GM23248 (cell line): ENCODE results near the gene AKAP3. TPM values are rescaled to one million over a fixed set of nuclear protein-coding genes. Genes with fewer than 3 reads are reported as not detected.
A peak's percentile ranks its signal among the peaks of the same experiment; 100 is the strongest.

Experiments used
- DNase-seq: peaks from one replicate; pipeline ENCODE4 v3.0.0-alpha.2; 2015
- H2AFZ ChIP-seq: fragments of 200-600 bp; sonication (generic); 2 replicates; pipeline ENCODE4 v1.6.1; 2016; ENCODE audit warnings: antibody characterized with exemption
- H3F3A ChIP-seq: fragments of 200-600 bp; sonication (generic); 2 replicates; pipeline ENCODE4 v1.6.1; 2016; ENCODE audit warnings: mild to moderate bottlenecking, antibody characterized with exemption, mixed run types; ENCODE audit not compliant: insufficient read depth
- H3K27ac ChIP-seq: fragments of 200-600 bp; sonication (generic); 2 replicates; pipeline ENCODE4 v1.5.1; 2016; ENCODE audit warnings: mild to moderate bottlenecking
- H3K27me3 ChIP-seq: fragments of 200-600 bp; sonication (generic); replicated peaks from 2 replicates; pipeline ENCODE4 v1.6.1; 2016; ENCODE audit warnings: mild to moderate bottlenecking; ENCODE audit not compliant: insufficient read depth
- H3K36me3 ChIP-seq: fragments of 200-600 bp; sonication (generic); 2 replicates; pipeline ENCODE4 v1.6.1; 2016; ENCODE audit warnings: low read depth, mild to moderate bottlenecking
- H3K4me1 ChIP-seq: fragments of 200-600 bp; sonication (generic); 2 replicates; pipeline ENCODE4 v1.6.1; 2016; ENCODE audit warnings: mild to moderate bottlenecking; ENCODE audit not compliant: insufficient read depth
- H3K4me2 ChIP-seq: fragments of 200-600 bp; sonication (generic); one replicate; pipeline ENCODE4 v1.6.1; 2016; ENCODE audit warnings: mild to moderate bottlenecking; ENCODE audit not compliant: unreplicated experiment
- H3K4me3 ChIP-seq: fragments of 200-600 bp; sonication (generic); 2 replicates; pipeline ENCODE4 v1.5.1; 2016; ENCODE audit warnings: mild to moderate bottlenecking
- H3K79me2 ChIP-seq: fragments of 200-600 bp; sonication (generic); 2 replicates; pipeline ENCODE4 v1.6.1; 2016; ENCODE audit warnings: mild to moderate bottlenecking; ENCODE audit not compliant: insufficient read depth
- H3K9ac ChIP-seq: fragments of 200-600 bp; sonication (generic); 2 replicates; pipeline ENCODE4 v1.6.1; 2016; ENCODE audit warnings: mild to moderate bottlenecking
- H3K9me2 ChIP-seq: fragments of 200-600 bp; sonication (generic); 2 replicates; pipeline ENCODE4 v1.6.1; 2016; ENCODE audit warnings: mixed run types, mild to moderate bottlenecking, moderate library complexity; ENCODE audit not compliant: insufficient read depth
- H3K9me3 ChIP-seq: fragments of 200-600 bp; sonication (generic); one replicate; pipeline ENCODE4 v1.6.1; 2017; ENCODE audit warnings: low read depth
- H4K20me1 ChIP-seq: fragments of 200-600 bp; sonication (generic); 2 replicates; pipeline ENCODE4 v1.6.0; 2016; ENCODE audit not compliant: insufficient read depth
- EZH2 ChIP-seq: fragments of 200-600 bp; sonication (generic); IDR thresholded peaks from 2 replicates; pipeline ENCODE4 v1.6.1; 2018; ENCODE audit warnings: antibody characterized with exemption, mild to moderate bottlenecking; ENCODE audit not compliant: insufficient read depth, poor library complexity, severe bottlenecking
- EZH2phosphoT487 ChIP-seq: fragments of 200-600 bp; sonication (generic); IDR thresholded peaks from 2 replicates; pipeline ENCODE4 v1.6.1; 2018; ENCODE audit warnings: antibody characterized with exemption, moderate library complexity, mild to moderate bottlenecking, low read depth; ENCODE audit not compliant: insufficient read depth
- WGBS, 2 experiments: methylation state at CpG; one replicate each; pipeline ENCODE4 v1.1.6; 2015 to 2017; ENCODE audit warnings: low lambda C conversion rate in 2 of 2, low coverage in 1 of 2; ENCODE audit errors: missing lambda C conversion rate in 2 of 2; 5-methylcytosine and 5-hydroxymethylcytosine counted together
- in situ Hi-C: fragments of 300-500 bp; cut with MboI; formaldehyde crosslinking; loops from 2 replicates; pipeline ENCODE4 v1.15.0; 2020
- polyA plus RNA-seq: library from polyadenylated mRNA; unstranded; fragments of >200 nt; fragmentation: Nextera tagmentation; extraction: Ambion mirVana; gene quantifications from 2 replicates; pipeline ENCODE4 v1.2.1, GENCODE V29; 2016
- total RNA-seq: library from RNA; depleted of rRNA; stranded (reverse); fragments of >200 nt; shearing (Covaris generic); gene quantifications from 2 replicates; pipeline ENCODE4 v1.2.3, GENCODE V29; 2014

The AKAP3 gene
- total and polyA plus RNA-seq, 2 experiments from 2014 or later, result 0.22 to 0.36 TPM

DNA sequence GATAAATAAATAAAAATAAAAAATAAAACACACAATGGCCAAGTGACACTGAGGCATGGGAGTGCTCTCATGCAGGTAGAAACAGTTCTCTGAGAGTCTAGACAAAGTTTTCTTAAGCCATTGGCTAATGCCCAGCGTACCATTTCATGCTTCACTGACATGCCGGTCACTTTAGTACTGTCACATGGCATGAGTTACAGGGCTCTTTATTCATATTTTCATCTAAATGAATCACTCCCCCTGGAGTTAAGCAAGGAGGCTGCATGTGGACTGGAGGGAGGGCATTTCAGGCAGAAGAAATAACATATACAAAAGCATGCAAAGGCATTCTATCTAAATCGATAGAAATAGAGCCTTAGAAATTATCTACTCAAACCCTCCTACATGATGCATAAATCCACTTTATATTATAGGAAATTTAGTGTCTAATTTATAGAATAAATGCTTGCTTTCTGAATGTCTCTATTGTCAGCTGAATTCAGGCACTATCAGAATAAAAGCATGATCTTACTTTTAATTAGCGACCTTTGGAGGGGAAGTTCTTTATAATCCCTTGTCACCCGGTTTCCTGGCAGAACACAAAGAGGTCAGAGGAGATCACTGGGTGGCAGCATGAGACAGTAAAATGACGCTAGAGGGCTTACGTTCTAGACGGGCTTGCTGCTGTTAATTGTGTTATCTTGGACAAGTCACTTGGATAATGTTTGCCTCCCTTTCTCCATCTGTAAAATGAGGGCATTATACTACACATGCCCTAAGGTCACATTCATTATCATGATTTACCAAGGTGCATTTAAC is 69.3 kb downstream of the AKAP3 start:
- H3K4me1 ChIP-seq, result no peaks in the 10 kb centered on the region
- no peak for TF ChIP-seq EZH2phosphoT487
- no peak for TF ChIP-seq EZH2
- DNase-seq, result peak; percentile 47

DNA sequence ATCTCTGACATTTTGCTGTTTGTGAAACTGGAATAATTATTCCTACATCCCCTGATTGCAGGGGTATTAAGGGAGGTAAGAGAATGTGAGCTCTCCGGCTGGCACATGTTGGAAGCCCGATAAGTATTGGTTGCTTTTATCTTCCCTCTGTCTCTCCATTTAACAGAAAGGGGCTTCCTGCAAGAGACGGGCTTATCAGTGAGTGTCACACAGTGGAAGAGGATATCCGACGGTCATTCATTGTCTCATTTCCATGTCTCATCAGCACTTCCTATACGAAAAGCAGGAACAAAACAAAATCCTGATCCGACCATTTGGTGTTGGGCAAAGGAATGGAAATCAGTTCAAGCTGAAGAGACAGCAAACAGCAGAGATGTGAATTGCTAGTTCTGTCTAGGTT is 76.2 kb downstream of the AKAP3 start:
- H3K9me2 ChIP-seq, result no peaks in the 10 kb centered on the region
- H3K4me1 ChIP-seq, result no peaks in the 10 kb centered on the region
- H3K9me3 ChIP-seq, result no peaks in the 10 kb centered on the region
- no peak for TF ChIP-seq EZH2
- TF ChIP-seq EZH2phosphoT487, result no peak
- H3K27ac ChIP-seq, result no peak overlapping the region
- 60 to 72% methylated on average over 7 of the region's 7 CpGs for WGBS, 2 experiments
- H3K4me3 ChIP-seq, result no peak overlapping the region
- no peaks in the 10 kb centered on the region for H3K36me3 ChIP-seq
- H3K27me3 ChIP-seq, result 0 out of 2 replicates have a peak, but pooled peaks cover 5% of the 10 kb centered on the region
- no peak overlapping the region for H3K9ac ChIP-seq
- no peak overlapping the region for H2AFZ ChIP-seq
- H4K20me1 ChIP-seq, result no peaks in the 10 kb centered on the region
- no peaks in the 10 kb centered on the region for H3K79me2 ChIP-seq
- DNase-seq, result no peak
- H3F3A ChIP-seq, result no peaks in the 10 kb centered on the region
- no peak overlapping the region for H3K4me2 ChIP-seq
- in situ Hi-C loops, result no loop called here

More for the DNA sequence above, 69.3 kb downstream of the AKAP3 start:
- Histone ChIP-seq H3K9me2 (no peaks in the 10 kb centered on the region), H3K27me3 (peaks cover 5% of the 10 kb centered on the region; the same call in 1 of the 2 replicates), H3K27ac (no peak overlapping the region), H2AFZ (no peak overlapping the region), H3K79me2 (no peaks in the 10 kb centered on the region), H3K9ac (no peak overlapping the region), H3K9me3 (no peaks in the 10 kb centered on the region), H3F3A (no peaks in the 10 kb centered on the region), H3K4me3 (no peak overlapping the region), H4K20me1 (no peaks in the 10 kb centered on the region), H3K36me3 (no peaks in the 10 kb centered on the region), H3K4me2 (no peak overlapping the region)
- in situ Hi-C loops, result no loop called here
- WGBS, 2 experiments, result 26 to 28% methylated on average over 8 of the region's 8 CpGs

DNA sequence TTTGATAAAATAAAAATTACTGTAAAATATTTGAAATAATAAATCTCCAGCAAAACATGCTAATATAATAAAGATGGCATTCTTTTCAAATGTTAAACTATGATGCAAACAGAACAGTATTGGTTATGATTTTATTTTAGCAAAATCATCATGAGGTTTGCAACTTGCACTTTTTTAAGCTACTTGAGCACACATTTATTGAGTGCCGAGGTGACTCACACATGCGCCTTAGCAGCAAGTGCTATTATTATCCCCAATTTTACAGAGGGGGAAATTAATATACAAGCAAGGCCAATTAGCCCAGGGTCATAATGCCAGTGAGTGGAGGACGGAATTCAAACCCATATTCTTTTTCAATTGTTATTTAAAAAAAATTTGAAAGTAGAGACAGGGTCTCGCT is 79.6 kb downstream of the AKAP3 start:
- no peaks in the 10 kb centered on the region for H4K20me1 ChIP-seq
- no peaks in the 10 kb centered on the region for H3K9me3 ChIP-seq
- WGBS, 2 experiments, result 89 to 93% methylated on average over 4 of the region's 4 CpGs
- H3K79me2 ChIP-seq, result no peaks in the 10 kb centered on the region
- no peaks in the 10 kb centered on the region for H3K9me2 ChIP-seq
- H3K4me1 ChIP-seq, result no peaks in the 10 kb centered on the region
- H3K9ac ChIP-seq, result no peak overlapping the region
- no peaks in the 10 kb centered on the region for H3F3A ChIP-seq
- in situ Hi-C loops, result no loop called here
- no peak overlapping the region for H3K27ac ChIP-seq
- TF ChIP-seq EZH2 (no peak), EZH2phosphoT487 (no peak)
- no peaks in the 10 kb centered on the region for H3K27me3 ChIP-seq
- H2AFZ ChIP-seq, result no peak overlapping the region
- no peak overlapping the region for H3K4me3 ChIP-seq
- DNase-seq, result no peak
- H3K36me3 ChIP-seq, result no peaks in the 10 kb centered on the region
- no peak overlapping the region for H3K4me2 ChIP-seq

DNA sequence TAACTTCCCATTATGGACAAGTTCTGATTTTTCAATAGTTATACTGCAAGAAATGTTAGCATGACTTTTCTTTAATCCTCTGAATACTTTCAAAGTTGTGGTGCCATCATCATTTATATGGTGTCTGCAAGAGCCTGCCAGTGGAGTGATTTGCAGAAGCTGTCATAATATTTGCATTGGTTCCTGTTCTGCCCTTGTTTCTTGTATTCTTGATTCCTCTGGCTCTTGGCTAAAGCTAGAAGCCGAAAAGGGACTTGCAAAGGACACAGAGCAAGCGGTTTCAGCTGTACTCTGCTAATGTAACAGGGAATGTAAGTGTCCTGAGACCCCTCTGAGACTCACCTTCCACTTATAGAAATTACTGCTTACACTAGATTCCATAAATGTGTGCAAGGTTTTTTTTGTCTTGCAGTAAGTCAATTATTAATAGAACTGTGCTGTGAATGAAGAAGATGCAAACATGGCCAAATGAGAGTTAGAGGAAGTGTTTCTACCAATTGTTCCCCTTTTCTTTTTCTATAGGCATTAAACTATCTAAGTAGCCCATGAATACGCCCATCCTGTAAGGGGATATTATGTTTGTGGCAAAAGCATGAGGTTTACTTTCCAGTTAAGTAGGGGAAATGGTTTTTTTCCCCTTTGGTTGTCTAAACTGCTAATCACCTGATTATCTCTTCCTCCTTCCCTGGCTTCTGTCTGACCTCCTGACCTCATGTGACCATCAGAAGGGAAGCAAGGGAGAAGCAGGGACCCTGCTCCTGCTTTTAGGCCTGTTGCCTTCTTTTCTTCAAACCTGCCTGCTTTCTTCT is 81.6 kb downstream of the AKAP3 start:
- Histone ChIP-seq H3K9me3 (no peaks in the 10 kb centered on the region), H4K20me1 (no peaks in the 10 kb centered on the region), H3K27ac (no peak overlapping the region), H2AFZ (no peak overlapping the region), H3K79me2 (no peaks in the 10 kb centered on the region), H3K9ac (no peak overlapping the region), H3K4me1 (no peaks in the 10 kb centered on the region), H3K4me3 (no peak overlapping the region), H3K9me2 (no peaks in the 10 kb centered on the region), H3K27me3 (no peaks in the 10 kb centered on the region), H3K4me2 (no peak overlapping the region), H3K36me3 (no peaks in the 10 kb centered on the region), H3F3A (no peaks in the 10 kb centered on the region)
- DNase-seq, result no peak
- 62 to 68% methylated on average over 3 of the region's 3 CpGs for WGBS, 2 experiments
- in situ Hi-C loops, result no loop called here
- TF ChIP-seq EZH2phosphoT487 (no peak), EZH2 (no peak)
